ENCODE results near the gene GMPR2.
A peak's percentile ranks its signal among the peaks of the same experiment; 100 is the strongest.

Gene GMPR2

GRCh38 chr14:24267516-24267915 is 34.8 kb downstream of the GMPR2 start:
- no peak for DNase-seq (ENCODE audit: low read depth)
- H3K4me3 ChIP-seq (ENCODE audit: low read length): no peak overlapping the region
- no peak for TF ChIP-seq CTCF (conservative IDR thresholded peaks at IDR 0.05; ENCODE audit: low read length)

GRCh38 chr14:24268225-24268624 is 35.5 kb downstream of the GMPR2 start:
- no peak for TF ChIP-seq CTCF (conservative IDR thresholded peaks at IDR 0.05; ENCODE audit: low read length)
- H3K4me3 ChIP-seq (ENCODE audit: low read length): no peak overlapping the region
- no peak for DNase-seq (ENCODE audit: low read depth)

- no peak for TF ChIP-seq CTCF (conservative IDR thresholded peaks at IDR 0.05; ENCODE audit: low read length)
- no peak for DNase-seq (ENCODE audit: low read depth)
Measured at GRCh38 chr14:24269368-24269767, 36.6 kb downstream of the GMPR2 start.

GRCh38 chr14:24269910-24270536 is 37.3 kb downstream of the GMPR2 start:
- TF ChIP-seq CTCF (conservative IDR thresholded peaks at IDR 0.05; ENCODE audit: low read length): no peak
- no peak overlapping the region for H3K4me3 ChIP-seq (ENCODE audit: low read length)
- no peak for DNase-seq (ENCODE audit: low read depth)

More at GRCh38 chr14:24269368-24269767, 36.6 kb downstream of the GMPR2 start:
- no peak overlapping the region for H3K4me3 ChIP-seq (ENCODE audit: low read length)

- no peak for TF ChIP-seq CTCF (conservative IDR thresholded peaks at IDR 0.05; ENCODE audit: low read length)
- no peak for DNase-seq (ENCODE audit: low read depth)
Measured at GRCh38 chr14:24270537-24271133, 37.9 kb downstream of the GMPR2 start.

GRCh38 chr14:24271134-24271833 is 38.6 kb downstream of the GMPR2 start, which contains the start of gene RABGGTA:
TSS of gene RABGGTA (minus strand) at chr14:24271597. CDS start at chr14:24271115, 482 bp downstream.
- peak within 1 kb of the TSS; percentile 97 for H3K4me3 ChIP-seq (ENCODE audit: low read length)
- TF ChIP-seq CTCF (conservative IDR thresholded peaks at IDR 0.05; ENCODE audit: low read length): peak; percentile 64
- peak; percentile 86 for DNase-seq (ENCODE audit: low read depth)

More at GRCh38 chr14:24270537-24271133, 37.9 kb downstream of the GMPR2 start:
- peak overlapping the region; percentile 97 for H3K4me3 ChIP-seq (ENCODE audit: low read length)

Data from AG10803 (cell line).